GM23248 (cell line): ENCODE measurements around the gene FBXO11. TPM values are rescaled to one million over a fixed set of nuclear protein-coding genes. Genes with fewer than 3 reads are reported as not detected.

Experiments
- DNase-seq: peaks from one replicate; pipeline ENCODE4 v3.0.0-alpha.2; 2015
- H2AFZ ChIP-seq: fragments of 200-600 bp; sonication (generic); 2 replicates; pipeline ENCODE4 v1.6.1; 2016; ENCODE audit warnings: antibody characterized with exemption
- H3F3A ChIP-seq: fragments of 200-600 bp; sonication (generic); 2 replicates; pipeline ENCODE4 v1.6.1; 2016; ENCODE audit warnings: mild to moderate bottlenecking, antibody characterized with exemption, mixed run types; ENCODE audit not compliant: insufficient read depth
- H3K27ac ChIP-seq: fragments of 200-600 bp; sonication (generic); 2 replicates; pipeline ENCODE4 v1.5.1; 2016; ENCODE audit warnings: mild to moderate bottlenecking
- H3K27me3 ChIP-seq: fragments of 200-600 bp; sonication (generic); replicated peaks from 2 replicates; pipeline ENCODE4 v1.6.1; 2016; ENCODE audit warnings: mild to moderate bottlenecking; ENCODE audit not compliant: insufficient read depth
- H3K36me3 ChIP-seq: fragments of 200-600 bp; sonication (generic); 2 replicates; pipeline ENCODE4 v1.6.1; 2016; ENCODE audit warnings: low read depth, mild to moderate bottlenecking
- H3K4me1 ChIP-seq: fragments of 200-600 bp; sonication (generic); 2 replicates; pipeline ENCODE4 v1.6.1; 2016; ENCODE audit warnings: mild to moderate bottlenecking; ENCODE audit not compliant: insufficient read depth
- H3K4me2 ChIP-seq: fragments of 200-600 bp; sonication (generic); one replicate; pipeline ENCODE4 v1.6.1; 2016; ENCODE audit warnings: mild to moderate bottlenecking; ENCODE audit not compliant: unreplicated experiment
- H3K4me3 ChIP-seq: fragments of 200-600 bp; sonication (generic); 2 replicates; pipeline ENCODE4 v1.5.1; 2016; ENCODE audit warnings: mild to moderate bottlenecking
- H3K79me2 ChIP-seq: fragments of 200-600 bp; sonication (generic); 2 replicates; pipeline ENCODE4 v1.6.1; 2016; ENCODE audit warnings: mild to moderate bottlenecking; ENCODE audit not compliant: insufficient read depth
- H3K9ac ChIP-seq: fragments of 200-600 bp; sonication (generic); 2 replicates; pipeline ENCODE4 v1.6.1; 2016; ENCODE audit warnings: mild to moderate bottlenecking
- H3K9me2 ChIP-seq: fragments of 200-600 bp; sonication (generic); 2 replicates; pipeline ENCODE4 v1.6.1; 2016; ENCODE audit warnings: mixed run types, mild to moderate bottlenecking, moderate library complexity; ENCODE audit not compliant: insufficient read depth
- H3K9me3 ChIP-seq: fragments of 200-600 bp; sonication (generic); one replicate; pipeline ENCODE4 v1.6.1; 2017; ENCODE audit warnings: low read depth
- H4K20me1 ChIP-seq: fragments of 200-600 bp; sonication (generic); 2 replicates; pipeline ENCODE4 v1.6.0; 2016; ENCODE audit not compliant: insufficient read depth
- EZH2 ChIP-seq: fragments of 200-600 bp; sonication (generic); IDR thresholded peaks from 2 replicates; pipeline ENCODE4 v1.6.1; 2018; ENCODE audit warnings: antibody characterized with exemption, mild to moderate bottlenecking; ENCODE audit not compliant: insufficient read depth, poor library complexity, severe bottlenecking
- EZH2phosphoT487 ChIP-seq: fragments of 200-600 bp; sonication (generic); IDR thresholded peaks from 2 replicates; pipeline ENCODE4 v1.6.1; 2018; ENCODE audit warnings: antibody characterized with exemption, moderate library complexity, mild to moderate bottlenecking, low read depth; ENCODE audit not compliant: insufficient read depth
- WGBS, 2 experiments: methylation state at CpG; one replicate each; pipeline ENCODE4 v1.1.6; 2015 to 2017; ENCODE audit warnings: low lambda C conversion rate in 2 of 2, low coverage in 1 of 2; ENCODE audit errors: missing lambda C conversion rate in 2 of 2; 5-methylcytosine and 5-hydroxymethylcytosine counted together
- in situ Hi-C: fragments of 300-500 bp; cut with MboI; formaldehyde crosslinking; loops from 2 replicates; pipeline ENCODE4 v1.15.0; 2020
- polyA plus RNA-seq: library from polyadenylated mRNA; unstranded; fragments of >200 nt; fragmentation: Nextera tagmentation; extraction: Ambion mirVana; gene quantifications from 2 replicates; pipeline ENCODE4 v1.2.1, GENCODE V29; 2016
- total RNA-seq: library from RNA; depleted of rRNA; stranded (reverse); fragments of >200 nt; shearing (Covaris generic); gene quantifications from 2 replicates; pipeline ENCODE4 v1.2.3, GENCODE V29; 2014

The FBXO11 gene
- total and polyA plus RNA-seq, 2 experiments from 2014 or later = 15.7 to 25.8 TPM

DNA sequence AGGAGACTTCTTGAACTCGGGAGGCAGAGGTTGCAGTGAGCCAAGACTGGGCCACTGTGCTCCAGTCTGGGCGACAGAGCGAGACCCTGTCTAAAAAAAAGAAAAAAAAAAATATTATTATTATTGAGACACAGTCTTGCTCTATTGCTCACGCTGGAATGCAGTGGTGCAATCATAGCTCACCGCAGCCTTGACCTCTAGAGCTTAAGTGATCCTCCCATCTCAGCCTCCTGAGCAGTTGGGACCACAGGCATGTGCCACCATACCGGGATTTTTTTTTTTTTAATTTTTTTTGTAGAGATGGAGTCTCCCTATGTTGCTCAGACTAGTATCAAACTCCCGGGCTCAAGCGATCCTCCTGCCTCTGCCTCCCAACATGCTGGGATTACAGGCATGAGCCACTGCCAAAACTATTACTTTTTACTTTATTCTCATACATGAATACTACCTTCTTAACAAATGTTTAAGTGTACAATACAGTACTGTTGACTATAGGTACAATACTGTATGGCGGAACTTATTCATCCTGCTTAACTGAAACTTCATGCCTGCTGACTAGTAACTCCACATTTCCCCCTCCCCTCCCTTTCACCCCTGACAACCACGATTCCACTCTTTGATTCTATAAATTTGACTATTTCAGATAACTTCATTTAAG lies 15.5 kb downstream of the FBXO11 start:
- peaks cover 12% of the 10 kb centered on the region for H4K20me1 ChIP-seq
- H3K4me2 ChIP-seq = no peak overlapping the region
- in situ Hi-C loops = no loop called here
- H3K36me3 ChIP-seq = no peaks in the 10 kb centered on the region
- WGBS, 2 experiments = 90 to 94% methylated on average over 10 of the region's 10 CpGs
- no peak for DNase-seq
- no peaks in the 10 kb centered on the region for H3K27me3 ChIP-seq
- H3F3A ChIP-seq = no peaks in the 10 kb centered on the region
- H3K9ac ChIP-seq = no peak overlapping the region
- TF ChIP-seq EZH2 (no peak), EZH2phosphoT487 (no peak)
- H3K4me1 ChIP-seq = peaks cover 29% of the 10 kb centered on the region
- no peaks in the 10 kb centered on the region for H3K9me2 ChIP-seq
- no peak overlapping the region for H3K27ac ChIP-seq
- no peaks in the 10 kb centered on the region for H3K9me3 ChIP-seq
- no peak overlapping the region for H2AFZ ChIP-seq
- H3K79me2 ChIP-seq = peaks cover 100% of the 10 kb centered on the region
- no peak overlapping the region for H3K4me3 ChIP-seq

GRCh38 chr2:47888581-47889280 lies 17.6 kb downstream of the FBXO11 start:
- no peak overlapping the region for H3K4me3 ChIP-seq
- H3F3A ChIP-seq = no peaks in the 10 kb centered on the region
- H3K9me2 ChIP-seq = no peaks in the 10 kb centered on the region
- no peaks in the 10 kb centered on the region for H3K27me3 ChIP-seq
- no peaks in the 10 kb centered on the region; the same call in 1 of the 2 replicates for H3K36me3 ChIP-seq
- H3K9ac ChIP-seq = no peak overlapping the region
- peaks cover 15% of the 10 kb centered on the region for H4K20me1 ChIP-seq
- in situ Hi-C loops = no loop called here
- TF ChIP-seq EZH2phosphoT487 (no peak), EZH2 (no peak)
- no peak overlapping the region for H3K4me2 ChIP-seq
- H3K79me2 ChIP-seq = peaks cover 100% of the 10 kb centered on the region
- DNase-seq = peak; percentile 19
- no peak overlapping the region for H3K27ac ChIP-seq
- WGBS, 2 experiments = 90 to 91% methylated on average over 2 of the region's 2 CpGs
- no peaks in the 10 kb centered on the region for H3K9me3 ChIP-seq
- no peak overlapping the region for H2AFZ ChIP-seq
- H3K4me1 ChIP-seq = peaks cover 29% of the 10 kb centered on the region; the same call in 1 of the 2 replicates

- Histone ChIP-seq H3K4me2 (no peak overlapping the region), H3K9ac (no peak overlapping the region), H4K20me1 (peaks cover 19% of the 10 kb centered on the region), H3K27me3 (no peaks in the 10 kb centered on the region), H3K27ac (no peak overlapping the region), H3K9me3 (no peaks in the 10 kb centered on the region), H3K36me3 (peaks cover 10% of the 10 kb centered on the region; the same call in 1 of the 2 replicates), H3K79me2 (peaks cover 100% of the 10 kb centered on the region), H3F3A (peaks cover 4% of the 10 kb centered on the region; the same call in 1 of the 2 replicates), H2AFZ (no peak overlapping the region), H3K4me1 (peaks cover 8% of the 10 kb centered on the region; the same call in 1 of the 2 replicates), H3K4me3 (no peak overlapping the region), H3K9me2 (no peaks in the 10 kb centered on the region)
- no peak for DNase-seq
- WGBS, 2 experiments = 95 to 100% methylated on average over 1 of the region's 1 CpG
- in situ Hi-C loops = no loop called here
- TF ChIP-seq EZH2phosphoT487 = no peak
- no peak for TF ChIP-seq EZH2
These were observed 29.4 kb downstream of the FBXO11 start for GRCh38 chr2:47876912-47877311.

DNA sequence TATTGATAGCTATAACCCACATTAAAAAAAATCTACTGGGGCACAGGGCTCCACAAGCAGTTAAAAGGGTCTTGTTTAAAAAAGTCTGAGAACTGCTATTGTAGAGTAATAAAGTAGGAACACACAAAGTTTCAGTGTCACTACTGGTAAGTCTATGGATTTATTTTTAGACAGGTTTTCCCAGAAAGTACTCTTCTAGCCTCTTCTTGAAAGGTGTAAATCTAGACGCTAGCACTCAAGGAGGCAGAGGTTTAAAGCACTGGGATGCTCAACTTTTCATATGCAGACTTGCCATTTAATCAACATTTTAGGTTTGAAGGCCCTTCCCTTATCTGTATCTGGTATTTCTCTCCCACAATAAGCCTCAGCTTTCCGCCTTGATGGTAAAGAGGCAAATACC lies 33.4 kb downstream of the FBXO11 start:
- Histone ChIP-seq H3K79me2 (peaks cover 100% of the 10 kb centered on the region), H3K4me3 (no peak overlapping the region), H3K36me3 (peaks cover 10% of the 10 kb centered on the region; the same call in 1 of the 2 replicates), H3K9me3 (no peaks in the 10 kb centered on the region), H4K20me1 (peaks cover 22% of the 10 kb centered on the region), H3K4me1 (peaks cover 24% of the 10 kb centered on the region), H3K9me2 (no peaks in the 10 kb centered on the region), H3K27me3 (no peaks in the 10 kb centered on the region), H3K9ac (no peak overlapping the region), H3F3A (peaks cover 33% of the 10 kb centered on the region), H3K4me2 (no peak overlapping the region), H3K27ac (no peak overlapping the region), H2AFZ (no peak overlapping the region)
- no peak for DNase-seq
- in situ Hi-C loops = loop anchor here (25.0 kb wide), 2 partner anchors 539 to 714 kb away; no protein-coding TSS in a partner anchor
- 74 to 77% methylated on average over 2 of the region's 2 CpGs for WGBS, 2 experiments
- TF ChIP-seq EZH2 (no peak), EZH2phosphoT487 (no peak)
